OCI-M1 (cell line): ENCODE measurements around the gene TOX2.
A peak's percentile ranks its signal among the peaks of the same experiment; 100 is the strongest.

Experiments
- DNase-seq: peaks from one replicate; lab custom pipeline; 2025; lab: John Stamatoyannopoulos, UW

The TOX2 gene, protein sequence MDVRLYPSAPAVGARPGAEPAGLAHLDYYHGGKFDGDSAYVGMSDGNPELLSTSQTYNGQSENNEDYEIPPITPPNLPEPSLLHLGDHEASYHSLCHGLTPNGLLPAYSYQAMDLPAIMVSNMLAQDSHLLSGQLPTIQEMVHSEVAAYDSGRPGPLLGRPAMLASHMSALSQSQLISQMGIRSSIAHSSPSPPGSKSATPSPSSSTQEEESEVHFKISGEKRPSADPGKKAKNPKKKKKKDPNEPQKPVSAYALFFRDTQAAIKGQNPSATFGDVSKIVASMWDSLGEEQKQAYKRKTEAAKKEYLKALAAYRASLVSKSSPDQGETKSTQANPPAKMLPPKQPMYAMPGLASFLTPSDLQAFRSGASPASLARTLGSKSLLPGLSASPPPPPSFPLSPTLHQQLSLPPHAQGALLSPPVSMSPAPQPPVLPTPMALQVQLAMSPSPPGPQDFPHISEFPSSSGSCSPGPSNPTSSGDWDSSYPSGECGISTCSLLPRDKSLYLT

DNA sequence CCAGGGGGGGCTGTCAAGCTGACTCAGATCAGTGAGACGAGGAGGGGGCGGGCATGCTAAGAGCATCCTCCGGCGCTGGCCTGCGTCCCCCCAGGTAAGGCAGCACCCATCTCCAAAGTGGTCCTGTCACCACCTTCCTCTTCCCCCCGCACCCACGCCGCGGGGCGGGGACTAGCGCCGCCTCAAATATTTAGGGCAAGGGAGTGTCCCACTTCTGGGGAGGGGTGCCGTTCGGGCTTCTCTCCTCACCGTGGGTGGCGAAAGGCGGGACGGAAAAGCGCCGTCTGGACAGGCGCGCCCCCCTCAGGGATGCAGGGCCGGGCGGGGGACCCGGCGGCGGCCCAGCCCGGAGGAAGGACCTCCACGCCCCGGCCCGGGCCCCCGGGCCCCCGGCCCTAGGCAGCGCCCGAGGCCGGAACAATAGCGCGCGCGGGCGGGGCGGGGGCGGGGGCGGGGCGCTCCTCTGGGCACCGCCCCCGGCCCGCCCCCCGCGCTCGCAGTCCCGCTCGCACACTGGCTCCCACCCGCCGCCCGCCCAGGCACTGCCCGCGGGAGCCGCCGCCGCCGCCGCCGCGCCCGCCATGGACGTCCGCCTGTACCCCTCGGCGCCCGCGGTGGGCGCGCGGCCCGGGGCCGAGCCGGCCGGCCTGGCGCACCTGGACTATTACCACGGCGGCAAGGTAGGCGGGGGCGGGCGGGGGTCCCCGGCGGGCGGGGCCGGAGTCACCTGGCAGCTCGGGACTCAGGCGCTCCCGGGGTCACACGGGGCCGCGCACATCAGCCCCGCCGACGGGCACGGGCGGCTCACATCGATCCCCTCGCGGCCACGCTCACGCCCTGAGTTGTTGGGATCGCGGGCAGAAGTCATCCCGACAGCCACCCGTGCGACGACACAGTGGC lies at the start of gene TOX2:
Gene TOX2, plus strand, starts transcription at position 542 of the 900 bp plus-strand sequence. Its CDS starts 40 bp downstream, at position 582.
- DNase-seq: no peak

DNA sequence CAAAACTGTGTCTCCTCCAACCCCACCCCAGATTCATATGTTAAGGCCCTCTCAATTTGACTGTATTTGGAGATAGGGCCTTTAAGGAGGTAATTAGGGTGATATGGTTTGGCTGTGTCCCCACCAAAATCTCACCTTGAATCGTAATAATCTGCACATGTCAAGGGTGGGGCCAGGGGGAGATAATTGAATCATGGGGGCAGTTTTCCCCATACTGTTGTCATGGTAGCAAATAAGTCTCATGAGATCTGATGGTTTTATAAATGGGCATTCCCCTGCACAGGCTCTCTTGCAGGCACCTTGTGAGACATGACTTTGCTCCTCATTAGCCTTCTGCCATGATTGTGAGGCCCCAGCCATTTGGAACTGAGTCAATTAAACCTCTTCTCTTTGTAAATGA lies 46.6 kb upstream of the TOX2 start:
- no peak for DNase-seq

DNA sequence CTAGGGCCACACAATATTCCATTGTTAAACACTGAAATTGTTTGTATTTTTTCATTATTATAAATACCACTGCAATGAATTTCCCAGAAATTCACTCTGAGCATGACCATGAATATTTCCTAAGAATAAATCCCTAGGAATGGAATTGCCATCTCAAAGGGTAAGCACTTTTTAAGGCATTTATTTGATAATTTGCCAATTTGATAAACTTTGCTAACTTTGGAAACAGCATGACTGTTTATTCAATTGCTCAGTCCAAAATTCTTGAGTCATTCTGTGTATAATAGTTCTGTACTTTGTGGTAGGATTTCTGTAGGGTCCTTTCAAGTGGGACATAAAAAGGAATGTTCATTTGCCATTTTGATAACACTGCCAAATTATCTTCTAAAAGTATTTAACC lies 44.2 kb upstream of the TOX2 start:
- DNase-seq: no peak

DNA sequence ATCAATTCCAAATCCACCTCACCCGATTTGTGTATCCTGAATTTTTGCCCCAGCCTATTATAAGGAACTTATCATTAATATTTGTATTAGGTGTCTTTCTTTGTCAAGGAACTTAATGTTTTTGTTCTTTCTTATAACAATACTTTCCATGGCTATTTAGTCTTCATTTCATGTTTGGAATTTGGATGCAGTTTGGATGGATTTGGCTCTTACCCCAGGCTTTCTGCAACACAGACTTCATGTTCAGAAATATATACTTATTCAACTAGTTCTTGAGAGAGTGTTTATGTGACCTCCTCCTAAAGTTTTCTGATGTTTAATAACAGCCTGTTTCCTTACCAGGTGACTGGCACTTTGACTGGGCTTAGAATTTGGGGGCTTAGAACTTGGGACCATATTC lies 35.9 kb upstream of the TOX2 start:
- DNase-seq: no peak

DNA sequence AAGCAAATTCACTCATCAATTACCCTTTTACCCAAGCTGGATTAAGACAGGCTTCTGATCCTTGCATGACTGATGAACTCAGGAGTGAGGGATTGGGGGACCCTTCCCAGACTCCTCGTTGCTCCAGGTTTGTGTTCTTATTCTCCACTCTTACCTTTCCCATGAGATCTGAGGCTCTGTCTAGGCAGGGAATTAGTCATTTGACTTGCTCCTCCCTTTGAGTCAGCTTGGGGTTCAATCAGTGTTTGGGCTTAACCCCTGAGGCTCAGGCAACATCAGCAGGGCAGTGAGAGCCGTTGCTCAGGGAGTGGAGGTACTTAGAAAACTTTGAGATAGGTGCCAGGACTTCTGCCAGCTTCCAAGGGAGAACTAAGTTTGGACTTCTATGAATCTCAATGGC lies 20.7 kb upstream of the TOX2 start:
- DNase-seq: no peak

DNA sequence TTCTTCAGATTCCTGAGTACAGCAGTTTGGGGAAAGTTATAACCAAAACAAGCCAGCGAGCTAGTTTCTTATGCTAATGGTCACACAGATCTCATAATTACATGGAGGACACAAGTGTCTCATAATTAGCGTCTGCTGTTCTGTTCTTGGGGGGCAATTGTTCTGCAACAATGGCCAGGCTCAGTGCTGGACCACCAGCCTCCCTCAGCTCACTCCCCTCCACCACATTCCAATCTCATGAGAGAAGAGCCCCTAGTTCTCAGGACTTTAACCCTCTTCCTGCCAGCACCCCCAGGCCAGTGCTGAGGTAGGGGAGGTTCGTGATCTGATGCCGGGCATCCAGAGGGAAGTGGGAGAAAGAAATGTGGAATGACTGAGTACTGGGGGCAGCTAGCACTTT lies 20.2 kb upstream of the TOX2 start:
- no peak for DNase-seq

DNA sequence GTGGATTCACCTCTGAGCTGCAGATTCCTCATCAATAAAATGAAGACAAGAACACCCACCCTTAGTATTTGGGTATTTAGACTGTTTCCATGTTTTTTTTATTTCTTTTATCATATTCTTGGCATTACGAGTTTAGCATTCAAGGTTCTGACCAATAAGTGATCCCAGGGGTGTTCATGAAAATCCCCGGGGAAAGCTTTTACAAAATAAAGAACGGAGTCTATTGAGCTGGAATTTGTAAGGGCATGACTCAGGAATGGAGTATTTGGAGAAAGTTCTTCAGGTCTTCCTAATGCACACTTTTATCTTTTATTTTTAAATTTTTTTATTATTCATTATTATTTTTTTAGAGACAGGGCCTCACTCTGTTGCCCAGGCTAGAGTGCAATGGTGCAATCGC lies 19.4 kb upstream of the TOX2 start:
- DNase-seq: no peak

DNA sequence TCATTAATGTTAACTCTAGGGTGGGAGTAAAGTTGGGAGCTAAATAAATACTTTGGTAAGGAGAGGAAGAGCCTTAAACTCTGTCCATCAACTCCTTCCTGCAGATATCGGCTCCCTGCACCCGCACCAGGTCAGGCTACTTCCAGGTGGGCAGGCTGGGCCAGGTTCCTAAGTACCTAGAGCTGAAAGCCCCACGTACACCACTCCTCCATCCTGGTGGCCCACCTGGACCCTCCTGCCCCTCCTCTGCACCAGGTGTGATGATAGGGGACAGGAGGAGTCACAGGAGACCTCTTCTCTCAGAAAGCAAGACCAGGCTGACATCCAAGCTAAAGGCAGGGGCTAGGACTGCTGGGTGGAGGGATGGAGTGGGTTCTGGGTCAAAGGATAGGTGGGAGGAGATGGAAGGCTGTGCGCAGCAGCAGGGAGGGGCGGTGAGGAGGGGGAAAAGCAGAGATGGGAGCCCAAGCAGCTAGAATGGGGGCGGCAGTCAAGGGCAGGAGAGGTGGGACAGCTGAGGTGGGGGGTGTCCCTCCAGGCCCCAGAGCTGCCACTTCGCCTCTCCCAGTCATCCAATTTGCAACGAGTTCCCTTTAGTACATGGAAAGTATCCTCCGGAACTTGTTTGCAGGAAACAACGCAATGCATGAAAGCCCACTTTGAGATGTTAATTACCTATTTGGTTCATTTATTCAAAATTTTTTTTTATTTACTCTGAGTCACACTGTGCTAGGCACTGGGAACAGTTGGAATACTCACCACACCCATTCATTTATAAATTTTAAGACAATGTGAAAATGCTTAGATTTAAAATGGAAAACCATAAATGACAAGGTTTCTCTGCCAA lies 15.2 kb upstream of the TOX2 start:
- no peak for DNase-seq

DNA sequence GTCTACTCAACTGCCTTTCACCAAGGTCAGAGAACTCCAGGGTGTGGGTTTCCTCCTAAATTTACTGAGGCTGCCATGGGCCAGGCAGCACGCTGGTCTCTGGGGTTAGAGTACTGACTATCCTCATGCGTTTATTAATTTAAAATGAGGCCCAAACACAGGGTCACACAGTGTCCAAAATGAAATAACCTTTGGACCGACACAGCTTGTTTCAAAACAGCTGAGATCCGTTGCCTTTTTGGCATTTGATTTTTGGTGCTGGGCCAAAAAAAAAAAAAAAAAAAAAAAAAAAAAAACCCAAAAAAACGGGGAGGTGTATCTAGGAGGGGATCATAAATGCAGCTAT lies 14.6 kb upstream of the TOX2 start:
- DNase-seq: no peak

DNA sequence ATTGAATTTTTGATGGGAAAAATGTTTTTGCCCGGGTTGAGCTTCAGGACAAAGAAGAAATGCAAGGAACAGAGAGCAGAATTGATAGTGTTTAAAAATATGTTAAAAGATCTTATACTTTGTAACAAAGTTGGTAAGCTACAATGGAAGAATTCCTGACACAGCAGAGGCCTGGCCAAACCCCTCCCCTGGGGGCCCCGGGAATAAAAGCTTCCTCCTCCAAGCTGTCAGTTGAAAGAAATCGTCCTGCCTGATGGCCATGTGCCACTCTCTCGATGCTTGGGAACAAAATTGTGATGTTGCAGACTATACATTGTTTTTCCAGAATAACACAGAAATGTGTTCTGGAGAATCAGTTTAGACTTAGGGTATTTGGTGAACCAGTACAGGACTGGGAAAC lies 14.2 kb upstream of the TOX2 start:
- DNase-seq: no peak

DNA sequence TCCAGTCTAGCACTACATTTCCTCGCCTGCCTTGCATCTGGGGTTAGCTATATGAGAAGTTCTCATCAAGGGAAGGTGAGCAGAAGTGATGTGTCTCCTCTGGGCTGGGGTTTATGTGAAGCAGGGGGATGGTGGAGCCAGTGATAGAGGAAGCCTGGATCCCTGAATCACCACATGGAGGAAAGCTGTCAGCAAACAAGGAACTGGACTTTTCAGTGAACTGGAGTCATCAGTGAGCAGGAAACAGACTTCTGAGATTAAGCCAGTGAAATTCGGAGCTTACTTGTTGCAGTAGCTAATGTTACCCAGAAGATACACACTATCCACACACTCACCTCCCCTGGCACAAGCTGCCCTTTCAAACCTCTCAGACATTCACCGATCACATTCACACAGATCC lies 13.4 kb upstream of the TOX2 start:
- DNase-seq: peak; percentile 19

DNA sequence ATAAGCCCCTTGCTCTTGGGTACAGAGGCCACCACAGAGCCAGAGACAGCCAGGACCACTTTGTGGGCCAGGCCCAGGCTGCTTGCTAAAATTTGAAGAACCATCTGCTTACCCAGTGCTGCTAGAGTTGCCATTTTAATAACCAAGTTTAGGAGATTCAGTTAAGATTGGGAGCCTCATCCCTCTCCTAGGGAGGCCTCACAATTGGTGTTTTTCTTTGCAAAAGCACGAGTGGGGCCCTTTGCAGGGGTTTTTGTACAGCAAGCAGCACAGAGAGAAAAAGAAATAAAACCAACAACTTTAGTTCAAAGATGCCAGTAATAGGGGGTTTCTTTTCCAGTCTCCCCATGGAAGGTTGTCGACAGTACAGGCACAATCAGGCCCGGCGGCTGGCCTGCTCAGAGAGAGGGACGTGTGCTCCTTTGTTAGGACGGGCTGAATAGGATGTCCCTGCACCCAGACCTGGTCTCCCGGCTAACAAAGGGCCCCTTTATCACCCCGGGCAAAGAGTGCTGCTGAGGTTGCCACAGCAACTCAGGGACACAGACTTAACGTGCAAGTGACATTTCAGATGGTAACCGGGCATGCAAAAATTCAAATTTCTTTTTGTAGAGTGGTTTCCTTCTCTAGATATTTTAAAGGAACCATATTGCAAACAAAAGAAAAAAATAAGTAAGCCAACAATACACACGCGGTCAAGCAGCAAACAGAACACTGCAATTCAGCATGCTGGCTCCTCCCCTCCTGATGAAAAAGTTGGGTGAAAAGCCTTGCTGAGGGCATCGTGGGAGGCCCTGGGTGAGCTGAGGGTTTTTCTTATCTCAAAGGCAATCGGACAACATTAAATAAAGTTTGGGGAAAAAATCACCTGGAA lies 10.5 kb upstream of the TOX2 start:
- DNase-seq: no peak

DNA sequence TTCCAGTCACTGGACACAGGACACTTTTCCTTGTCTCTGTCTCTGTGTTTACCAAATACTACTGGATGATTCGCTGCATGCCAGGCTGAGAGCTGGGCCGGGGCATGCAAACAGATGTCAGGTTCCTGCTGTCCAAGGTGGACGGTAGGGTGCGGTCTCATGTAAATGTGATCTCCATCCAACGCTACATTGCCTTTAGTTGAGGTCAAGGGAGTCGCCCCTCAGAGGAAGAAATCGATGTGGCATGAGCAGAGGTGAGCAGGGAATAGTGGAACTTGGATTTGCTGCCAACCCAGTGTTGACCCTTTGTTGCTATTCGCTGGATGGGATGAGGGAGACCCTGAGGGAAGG lies 9.8 kb upstream of the TOX2 start:
- DNase-seq: no peak

DNA sequence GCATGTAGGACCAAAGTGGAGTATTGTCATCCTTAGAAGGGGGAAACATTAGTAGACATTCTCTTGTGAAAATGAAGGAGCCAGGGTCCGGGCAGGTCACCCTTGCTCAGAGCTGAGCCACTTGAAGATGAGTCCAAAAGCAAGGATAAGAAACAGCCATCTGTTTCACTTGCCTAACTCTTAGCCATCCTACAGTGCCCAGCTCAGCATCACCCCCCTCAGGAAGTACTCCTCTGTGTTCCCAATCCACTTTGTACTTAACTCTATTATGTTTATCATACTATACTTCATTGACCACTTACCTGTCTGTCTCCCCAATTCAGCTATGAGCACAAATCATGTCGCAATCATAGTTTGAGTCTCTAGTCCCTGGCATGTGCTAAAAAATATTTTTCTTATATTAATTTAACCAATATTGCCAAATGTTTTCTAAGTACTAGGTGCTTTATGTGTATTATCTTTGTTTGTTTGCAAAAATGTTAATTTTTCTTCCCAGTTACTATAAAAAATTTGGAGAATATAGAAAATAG lies 8.1 kb upstream of the TOX2 start:
- DNase-seq: no peak

DNA sequence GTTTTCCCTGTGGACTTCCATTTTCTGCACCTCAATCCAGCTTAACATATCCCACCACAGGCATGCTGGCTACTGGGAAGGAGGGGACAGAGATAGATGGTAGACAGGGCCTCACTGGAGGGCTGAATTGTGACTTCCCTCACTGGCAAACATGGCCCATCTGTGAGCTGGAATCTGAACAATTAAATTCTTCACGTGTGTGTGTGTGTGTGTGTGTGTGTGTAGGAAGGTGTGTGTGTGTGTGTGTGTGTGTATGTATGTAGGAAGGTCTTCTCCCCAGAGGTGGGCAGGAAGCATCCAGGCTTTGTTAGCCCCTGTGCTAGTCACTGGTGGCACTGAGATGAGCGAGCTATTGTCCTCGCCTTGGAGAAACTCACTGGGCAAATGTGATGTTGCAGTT lies 5.4 kb upstream of the TOX2 start:
- no peak for DNase-seq

DNA sequence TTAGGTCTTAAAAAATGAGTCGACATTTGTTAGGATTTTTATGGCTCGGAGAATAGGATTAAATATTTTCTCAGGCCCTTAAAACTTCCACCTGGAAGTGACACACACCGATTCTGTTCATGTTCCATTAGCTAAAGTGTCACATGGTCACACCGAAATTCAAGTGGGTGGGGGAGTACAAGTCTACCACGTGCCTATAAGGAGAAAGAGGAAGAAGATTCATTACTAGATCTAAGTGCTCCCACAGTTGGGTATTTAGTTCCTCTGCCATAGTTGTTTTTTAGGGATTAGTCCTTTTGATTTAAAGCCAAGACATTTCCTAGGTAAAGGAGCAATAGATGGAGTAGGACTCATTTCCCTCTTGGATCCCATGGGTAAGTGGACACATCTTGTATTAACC lies 4.9 kb upstream of the TOX2 start:
- DNase-seq: peak; percentile 59

DNA sequence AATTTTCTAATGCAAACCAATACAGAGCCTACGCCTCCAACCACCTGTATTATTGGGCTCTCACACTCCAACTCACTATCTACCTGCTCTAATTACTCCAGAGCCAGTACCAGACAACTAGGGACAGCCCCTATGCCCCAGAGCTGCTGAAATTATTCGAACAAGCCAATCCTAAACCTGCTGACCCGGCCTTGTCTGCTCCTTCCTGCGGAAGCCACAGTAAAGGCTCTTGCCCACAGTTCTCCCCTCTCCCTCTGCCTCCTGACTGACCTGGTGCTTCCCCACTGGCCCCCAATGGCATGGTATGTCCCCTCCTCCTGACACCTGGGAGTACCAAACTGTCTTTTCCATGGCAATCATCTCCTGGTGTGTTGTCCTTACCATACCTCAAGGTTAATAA lies 4.1 kb upstream of the TOX2 start:
- no peak for DNase-seq

DNA sequence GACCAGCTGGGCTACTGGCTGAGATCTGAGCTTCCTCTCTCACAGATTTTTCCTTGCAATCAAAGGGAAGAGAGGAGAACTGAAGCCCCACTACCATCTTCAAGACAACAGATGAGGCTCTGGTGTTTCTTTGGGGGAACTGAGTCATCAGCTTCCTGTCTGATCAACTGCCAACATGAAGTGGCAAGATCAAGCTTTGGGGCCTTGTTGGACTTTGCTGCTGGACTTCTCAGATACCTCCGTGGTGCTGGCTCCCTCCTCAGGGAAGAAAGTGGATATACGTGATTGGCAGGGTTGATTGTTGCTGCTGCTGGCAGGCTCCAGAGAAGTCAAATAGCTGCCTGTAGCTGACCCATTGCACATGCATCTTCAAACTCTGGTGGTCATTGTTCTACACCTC lies 3.6 kb upstream of the TOX2 start:
- DNase-seq: peak; percentile 18

DNA sequence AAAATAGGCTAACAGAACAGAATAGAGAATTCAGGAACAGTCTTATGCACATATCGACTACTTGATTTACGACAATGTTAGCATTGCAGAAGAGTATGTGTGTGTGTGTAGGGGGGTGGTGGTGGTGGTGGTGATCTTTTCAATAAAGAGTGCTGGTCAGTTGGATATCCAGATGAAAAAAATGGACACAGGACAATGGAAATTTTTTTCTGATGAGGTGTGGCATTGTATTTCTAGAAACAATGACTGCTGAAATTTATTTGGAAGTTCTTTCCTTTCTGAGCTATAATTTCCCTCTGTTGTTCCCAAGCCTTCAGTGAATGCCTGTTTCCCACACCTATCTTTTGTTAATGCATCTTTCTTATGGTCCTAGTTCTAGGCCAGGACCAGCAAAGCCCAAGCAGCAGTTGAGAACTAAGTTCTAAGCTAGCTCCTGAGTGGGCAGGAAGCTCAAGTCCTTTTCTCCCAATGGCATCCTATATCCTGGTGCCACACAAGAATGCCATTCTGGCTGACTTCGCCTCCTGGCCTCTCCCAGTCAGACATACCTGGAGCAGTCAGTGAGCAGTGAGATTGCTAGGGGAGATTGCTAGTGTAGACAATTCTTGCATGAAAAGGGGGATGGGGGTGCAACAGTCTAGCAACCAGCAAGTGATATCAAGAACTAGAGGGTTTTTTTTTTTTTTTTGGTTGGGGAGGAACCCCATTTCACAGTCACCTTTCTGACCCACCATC lies 1.2 kb upstream of the TOX2 start:
- no peak for DNase-seq
